ENCODE results near the gene REC114. TPM values are rescaled to one million over a fixed set of nuclear protein-coding genes. Genes with fewer than 3 reads are reported as not detected.

Gene REC114
- total RNA-seq, 1 experiment from 2014 or later: not detected

DNA sequence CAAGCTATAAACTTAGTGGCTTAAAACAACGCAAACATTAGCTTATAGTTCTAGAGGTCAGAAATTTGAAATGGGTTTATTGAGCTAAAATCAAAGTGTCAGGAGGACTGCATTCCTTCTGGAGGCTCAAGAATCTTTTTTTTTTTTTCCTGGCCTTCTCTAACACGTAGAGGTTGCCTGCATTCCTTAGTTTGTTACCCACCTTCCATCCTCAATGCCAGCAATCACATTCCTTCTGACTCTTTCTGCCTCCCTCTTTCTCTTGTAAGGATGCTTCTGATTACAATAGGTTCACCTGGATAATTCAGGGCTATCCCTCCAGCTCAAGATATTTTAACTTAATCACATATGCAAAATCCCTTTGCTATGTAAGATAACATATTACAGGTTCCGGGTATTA lies 24.8 kb downstream of the REC114 start:
- TF ChIP-seq, protein P1, sequence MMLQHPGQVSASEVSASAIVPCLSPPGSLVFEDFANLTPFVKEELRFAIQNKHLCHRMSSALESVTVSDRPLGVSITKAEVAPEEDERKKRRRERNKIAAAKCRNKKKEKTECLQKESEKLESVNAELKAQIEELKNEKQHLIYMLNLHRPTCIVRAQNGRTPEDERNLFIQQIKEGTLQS (IDR thresholded peaks at IDR 0.05): no peak
- no peak for TF ChIP-seq ELF1 (IDR thresholded peaks at IDR 0.05; ENCODE audit: borderline replicate concordance, low read depth)
- TF ChIP-seq CBX3 (IDR thresholded peaks at IDR 0.05; ENCODE audit: low read depth): no peak
- no peak for TF ChIP-seq ZNF274 (IDR thresholded peaks at IDR 0.05; ENCODE audit: low read depth, low read length)
- TF ChIP-seq JUND (IDR thresholded peaks at IDR 0.05): no peak
- no peak for TF ChIP-seq CEBPB (IDR thresholded peaks at IDR 0.05; ENCODE audit: low read depth)
- TF ChIP-seq SIN3A (IDR thresholded peaks at IDR 0.05; ENCODE audit: low read depth): no peak
- TF ChIP-seq EZH2 (IDR thresholded peaks at IDR 0.05): no peak
- no peak for TF ChIP-seq EGR1 (IDR thresholded peaks at IDR 0.05; ENCODE audit: low read depth)
- TF ChIP-seq, protein P2, sequence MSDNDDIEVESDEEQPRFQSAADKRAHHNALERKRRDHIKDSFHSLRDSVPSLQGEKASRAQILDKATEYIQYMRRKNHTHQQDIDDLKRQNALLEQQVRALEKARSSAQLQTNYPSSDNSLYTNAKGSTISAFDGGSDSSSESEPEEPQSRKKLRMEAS (IDR thresholded peaks at IDR 0.05): no peak
- no peak for TF ChIP-seq ZFX (IDR thresholded peaks at IDR 0.05)
- no peak for TF ChIP-seq POLR2A (IDR thresholded peaks at IDR 0.05; ENCODE audit: borderline replicate concordance, extremely low read depth, insufficient read depth, insufficient read length)
- no peak for TF ChIP-seq SRF (IDR thresholded peaks at IDR 0.05; ENCODE audit: low read depth)
- intact Hi-C loops (cut with micrococcal nuclease): no loop called here
- no TSS peak for BruUV-seq (replicated peaks)
- ChIA-PET POLR2A (no interaction called here), CTCF (no interaction called here), RAD21 (ENCODE audit: low non-redundant PET in 1 of 2, low total read pairs in 2 of 2, uncharacterized antibody in 2 of 2, unreplicated experiment in 2 of 2) (no interaction called here)
- Histone ChIP-seq H3K27me3 (ENCODE audit: insufficient read depth, low read length) (no peaks in the 10 kb centered on the region), H3K4me2 (ENCODE audit: low read length) (no peak overlapping the region), H3K27ac (ENCODE audit: low read depth, low read length) (no peak overlapping the region), H3K4me1 (ENCODE audit: control insufficient read depth in 1 of 2, insufficient read depth in 2 of 2, low read length in 2 of 2) (no peaks in the 10 kb centered on the region), H3K36me3 (ENCODE audit: control insufficient read depth in 1 of 2, insufficient read depth in 2 of 2, low read length in 2 of 2) (no peaks in the 10 kb centered on the region), H3K9me2 (ENCODE audit: insufficient read depth) (no peaks in the 10 kb centered on the region), H2AFZ (ENCODE audit: low read depth, low read length, poor library complexity, severe bottlenecking) (no peak overlapping the region), H3K9ac (ENCODE audit: low read length) (no peak overlapping the region), H3K4me3 (replicated peaks in 1 of 2; ENCODE audit: low read depth in 1 of 2, low read length in 2 of 2) (no peak overlapping the region), H3K79me2 (ENCODE audit: insufficient read depth, low read length) (no peaks in the 10 kb centered on the region), H4K20me1 (ENCODE audit: insufficient read depth) (no peaks in the 10 kb centered on the region), H3K9me3 (ENCODE audit: control insufficient read depth in 1 of 2, insufficient read depth in 1 of 2, low read depth in 1 of 2, low read length in 2 of 2) (no peaks in the 10 kb centered on the region)
- DNase-seq (ENCODE audit: low read depth, low spot score) (no peak), ATAC-seq (no peak)

DNA sequence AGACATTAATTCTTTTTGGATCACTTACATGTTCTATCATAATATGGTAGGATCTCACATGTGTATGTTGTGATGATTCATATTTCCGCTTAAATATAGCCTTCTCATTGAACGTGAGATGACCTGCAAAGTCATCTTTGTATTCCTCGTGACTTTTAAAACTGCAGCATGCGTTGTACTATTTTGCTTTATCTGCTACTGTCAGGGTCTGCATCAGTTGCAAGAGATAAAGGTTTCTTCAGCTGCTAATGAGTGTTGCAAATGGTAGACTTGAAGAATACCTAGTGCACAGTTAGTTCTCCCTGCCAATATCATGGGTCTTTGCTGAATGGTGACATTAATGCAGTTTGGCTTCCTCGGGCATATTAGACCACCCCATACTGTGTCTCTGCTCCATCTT lies 31.8 kb downstream of the REC114 start:
- H2AFZ ChIP-seq (ENCODE audit: low read depth, low read length, poor library complexity, severe bottlenecking): no peak overlapping the region
- no peak overlapping the region for H3K27ac ChIP-seq (ENCODE audit: low read depth, low read length)
- H3K4me1 ChIP-seq (ENCODE audit: control insufficient read depth in 1 of 2, insufficient read depth in 2 of 2, low read length in 2 of 2): no peaks in the 10 kb centered on the region
- no peaks in the 10 kb centered on the region for H4K20me1 ChIP-seq (ENCODE audit: insufficient read depth)
- no peak overlapping the region for H3K4me2 ChIP-seq (ENCODE audit: low read length)
- BruUV-seq (replicated peaks): no TSS peak
- ATAC-seq (no peak), DNase-seq (ENCODE audit: low read depth, low spot score) (no peak)
- no peak overlapping the region for H3K9ac ChIP-seq (ENCODE audit: low read length)
- RAD21 ChIA-PET (ENCODE audit: low non-redundant PET in 1 of 2, low total read pairs in 2 of 2, uncharacterized antibody in 2 of 2, unreplicated experiment in 2 of 2): no interaction called here
- H3K4me3 ChIP-seq (replicated peaks in 1 of 2; ENCODE audit: low read depth in 1 of 2, low read length in 2 of 2): no peak overlapping the region
- H3K27me3 ChIP-seq (ENCODE audit: insufficient read depth, low read length): no peaks in the 10 kb centered on the region
- intact Hi-C loops (cut with micrococcal nuclease): no loop called here
- H3K9me2 ChIP-seq (ENCODE audit: insufficient read depth): no peaks in the 10 kb centered on the region
- H3K79me2 ChIP-seq (ENCODE audit: insufficient read depth, low read length): no peaks in the 10 kb centered on the region
- CTCF ChIA-PET: no interaction called here
- POLR2A ChIA-PET: no interaction called here
- no peaks in the 10 kb centered on the region for H3K9me3 ChIP-seq (ENCODE audit: control insufficient read depth in 1 of 2, insufficient read depth in 1 of 2, low read depth in 1 of 2, low read length in 2 of 2)
- H3K36me3 ChIP-seq (ENCODE audit: control insufficient read depth in 1 of 2, insufficient read depth in 2 of 2, low read length in 2 of 2): no peaks in the 10 kb centered on the region
- no peak for TF ChIP-seq POLR2AphosphoS5 (IDR thresholded peaks at IDR 0.05; ENCODE audit: low read depth, low read length)
- TF ChIP-seq CEBPB (IDR thresholded peaks at IDR 0.05; ENCODE audit: low read depth): no peak
- TF ChIP-seq EZH2 (IDR thresholded peaks at IDR 0.05): no peak
- TF ChIP-seq RAD21 (IDR thresholded peaks at IDR 0.05; ENCODE audit: low read depth): no peak
- TF ChIP-seq, protein P3, sequence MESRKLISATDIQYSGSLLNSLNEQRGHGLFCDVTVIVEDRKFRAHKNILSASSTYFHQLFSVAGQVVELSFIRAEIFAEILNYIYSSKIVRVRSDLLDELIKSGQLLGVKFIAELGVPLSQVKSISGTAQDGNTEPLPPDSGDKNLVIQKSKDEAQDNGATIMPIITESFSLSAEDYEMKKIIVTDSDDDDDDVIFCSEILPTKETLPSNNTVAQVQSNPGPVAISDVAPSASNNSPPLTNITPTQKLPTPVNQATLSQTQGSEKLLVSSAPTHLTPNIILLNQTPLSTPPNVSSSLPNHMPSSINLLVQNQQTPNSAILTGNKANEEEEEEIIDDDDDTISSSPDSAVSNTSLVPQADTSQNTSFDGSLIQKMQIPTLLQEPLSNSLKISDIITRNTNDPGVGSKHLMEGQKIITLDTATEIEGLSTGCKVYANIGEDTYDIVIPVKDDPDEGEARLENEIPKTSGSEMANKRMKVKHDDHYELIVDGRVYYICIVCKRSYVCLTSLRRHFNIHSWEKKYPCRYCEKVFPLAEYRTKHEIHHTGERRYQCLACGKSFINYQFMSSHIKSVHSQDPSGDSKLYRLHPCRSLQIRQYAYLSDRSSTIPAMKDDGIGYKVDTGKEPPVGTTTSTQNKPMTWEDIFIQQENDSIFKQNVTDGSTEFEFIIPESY (IDR thresholded peaks at IDR 0.05; ENCODE audit: extremely low read depth, insufficient replicate concordance, low read length): no peak
- TF ChIP-seq, protein P1 (IDR thresholded peaks at IDR 0.05): no peak
- TF ChIP-seq EZH2phosphoT487 (IDR thresholded peaks at IDR 0.05; ENCODE audit: borderline replicate concordance): no peak
- TF ChIP-seq ELF1 (IDR thresholded peaks at IDR 0.05; ENCODE audit: borderline replicate concordance, low read depth): no peak
- TF ChIP-seq SRF (IDR thresholded peaks at IDR 0.05; ENCODE audit: low read depth): no peak
- TF ChIP-seq, protein P4, sequence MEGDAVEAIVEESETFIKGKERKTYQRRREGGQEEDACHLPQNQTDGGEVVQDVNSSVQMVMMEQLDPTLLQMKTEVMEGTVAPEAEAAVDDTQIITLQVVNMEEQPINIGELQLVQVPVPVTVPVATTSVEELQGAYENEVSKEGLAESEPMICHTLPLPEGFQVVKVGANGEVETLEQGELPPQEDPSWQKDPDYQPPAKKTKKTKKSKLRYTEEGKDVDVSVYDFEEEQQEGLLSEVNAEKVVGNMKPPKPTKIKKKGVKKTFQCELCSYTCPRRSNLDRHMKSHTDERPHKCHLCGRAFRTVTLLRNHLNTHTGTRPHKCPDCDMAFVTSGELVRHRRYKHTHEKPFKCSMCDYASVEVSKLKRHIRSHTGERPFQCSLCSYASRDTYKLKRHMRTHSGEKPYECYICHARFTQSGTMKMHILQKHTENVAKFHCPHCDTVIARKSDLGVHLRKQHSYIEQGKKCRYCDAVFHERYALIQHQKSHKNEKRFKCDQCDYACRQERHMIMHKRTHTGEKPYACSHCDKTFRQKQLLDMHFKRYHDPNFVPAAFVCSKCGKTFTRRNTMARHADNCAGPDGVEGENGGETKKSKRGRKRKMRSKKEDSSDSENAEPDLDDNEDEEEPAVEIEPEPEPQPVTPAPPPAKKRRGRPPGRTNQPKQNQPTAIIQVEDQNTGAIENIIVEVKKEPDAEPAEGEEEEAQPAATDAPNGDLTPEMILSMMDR (IDR thresholded peaks at IDR 0.05 in 2 of 3, conservative IDR thresholded peaks at IDR 0.05 in 1 of 3; ENCODE audit: borderline replicate concordance in 1 of 3, insufficient read depth in 1 of 3, low read depth in 2 of 3, low read length in 2 of 3): no peak
- TF ChIP-seq JUND (IDR thresholded peaks at IDR 0.05): no peak
- TF ChIP-seq FOSL1 (IDR thresholded peaks at IDR 0.05; ENCODE audit: low read depth): no peak
